ENCODE data around the gene FTMT.
"Not testable (repeated sequence)": the region's sequence is repeated elsewhere in the genome, so short reads cannot be mapped to it uniquely, and the experiment has no call there.

Gene FTMT

GRCh38 chr5:121851643-121852574 is at the start of gene FTMT:
Gene FTMT, plus strand, starts transcription at chr5:121851882. Its CDS starts 82 bp downstream, at chr5:121851964.
- DNase-seq (ENCODE audit: low read depth in 2 of 2) = no peak

DNA sequence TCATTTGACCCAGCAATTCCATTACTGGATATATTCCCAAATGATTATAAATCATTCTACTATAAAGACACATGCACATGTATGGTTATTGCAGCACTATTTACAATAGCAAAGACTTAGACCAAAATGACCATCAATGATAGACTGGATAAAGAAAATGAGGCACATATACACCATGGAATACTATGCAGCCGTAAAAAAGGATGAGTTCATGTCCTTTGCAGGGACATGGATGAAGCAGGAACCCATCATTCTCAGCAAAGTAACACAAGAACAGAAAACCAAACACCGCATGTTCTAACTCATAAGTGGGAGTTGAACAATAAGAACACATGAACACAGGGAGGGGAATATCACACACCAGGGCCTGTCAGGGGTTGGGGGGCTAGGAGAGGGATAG is 46.4 kb upstream of the FTMT start:
- DNase-seq (ENCODE audit: low read depth in 2 of 2) = not testable (repeated sequence)

- peak; percentile 13 for DNase-seq (ENCODE audit: low read depth in 2 of 2)
Measured at GRCh38 chr5:121805911-121806310, 45.8 kb upstream of the FTMT start.

DNA sequence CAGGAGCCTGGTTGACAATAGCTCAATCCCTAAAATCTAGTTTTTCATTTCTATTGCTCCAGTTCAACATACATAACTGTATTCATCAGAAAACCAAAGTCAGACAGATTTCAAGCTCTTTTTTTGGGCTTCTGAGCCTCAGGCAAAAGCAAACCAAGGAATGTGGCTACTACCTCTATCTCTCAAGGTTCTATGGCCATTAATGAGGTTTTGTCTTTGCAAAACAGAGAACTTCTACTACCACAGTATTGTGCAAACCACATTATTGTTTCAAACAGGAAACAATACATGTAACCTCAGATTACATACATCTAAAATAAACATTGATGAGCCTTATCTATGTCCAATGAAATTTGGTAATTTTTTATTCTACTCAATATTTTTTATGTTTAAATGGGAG is 35.5 kb upstream of the FTMT start:
- DNase-seq (ENCODE audit: low read depth in 2 of 2) = no peak

GRCh38 chr5:121819682-121820261 is 31.9 kb upstream of the FTMT start:
- DNase-seq (ENCODE audit: low read depth in 2 of 2) = no peak

- DNase-seq (ENCODE audit: low read depth in 2 of 2) = no peak
Measured at GRCh38 chr5:121833617-121834016, 18.1 kb upstream of the FTMT start.

DNA sequence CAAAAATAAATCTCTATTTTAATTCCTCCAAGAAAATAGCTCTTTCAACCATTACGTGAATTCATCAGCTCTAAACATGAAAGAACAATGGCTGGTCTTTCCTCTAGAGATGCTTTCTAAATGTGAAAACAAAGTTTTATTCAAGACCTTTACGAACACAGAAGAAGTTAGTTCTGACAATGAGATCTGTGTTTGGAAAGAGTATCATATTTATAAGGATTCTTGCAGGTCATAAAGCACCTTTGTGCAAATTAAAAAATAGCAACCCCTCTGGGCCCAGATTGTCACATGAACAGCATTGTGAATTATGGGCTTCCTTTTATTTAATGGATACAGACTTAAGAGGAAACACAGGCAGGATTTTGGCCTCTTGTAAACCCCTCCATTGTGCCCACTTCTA is 17.7 kb upstream of the FTMT start:
- no peak for DNase-seq (ENCODE audit: low read depth in 2 of 2)

GRCh38 chr5:121841892-121842291 is 9.8 kb upstream of the FTMT start:
- no peak for DNase-seq (ENCODE audit: low read depth in 2 of 2)

DNA sequence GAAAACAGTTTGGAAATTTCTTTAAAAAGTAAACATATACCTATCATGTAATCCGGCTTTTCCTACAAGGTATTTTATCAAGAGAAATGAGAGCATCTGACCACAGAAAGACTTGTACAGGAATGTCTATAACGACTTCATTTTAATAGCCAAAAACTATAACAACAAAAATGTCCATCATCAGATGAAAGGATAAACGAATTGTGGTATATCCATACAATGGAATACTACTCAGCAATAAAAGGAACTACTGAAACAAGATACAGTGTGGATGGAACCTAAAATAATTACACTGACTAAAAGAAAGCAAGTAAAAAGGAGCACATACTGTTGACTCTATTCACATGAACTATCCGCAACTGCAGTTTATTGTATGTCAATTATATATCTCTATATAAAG is 1.4 kb upstream of the FTMT start:
- no peak for DNase-seq (ENCODE audit: low read depth in 2 of 2)

DNA sequence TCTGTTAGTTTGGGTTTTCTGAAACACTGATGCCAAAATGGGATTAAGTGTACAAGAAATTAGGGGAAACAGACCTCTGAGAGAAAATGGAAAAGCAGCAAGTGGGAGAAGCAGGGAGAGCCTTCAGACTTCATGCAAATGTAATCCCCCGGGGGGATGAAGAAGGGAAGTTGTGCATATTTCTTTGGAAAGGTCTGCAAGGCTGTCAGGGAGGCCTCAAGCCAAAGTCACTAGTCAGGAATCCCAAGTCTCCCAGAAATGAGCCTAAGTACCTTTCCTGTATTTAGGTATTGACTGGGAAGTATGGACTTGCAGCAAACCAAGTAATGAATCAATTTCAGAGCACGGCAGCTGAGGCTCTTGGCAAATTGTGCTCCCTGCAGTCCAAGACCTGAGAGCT is 2.2 kb downstream of the FTMT start:
- no peak for DNase-seq (ENCODE audit: low read depth in 2 of 2)

GRCh38 chr5:121862801-121863200 is 11.1 kb downstream of the FTMT start:
- DNase-seq (ENCODE audit: low read depth in 2 of 2) = no peak

- no peak for DNase-seq (ENCODE audit: low read depth in 2 of 2)
Measured at GRCh38 chr5:121863753-121864285, 12.1 kb downstream of the FTMT start.

DNA sequence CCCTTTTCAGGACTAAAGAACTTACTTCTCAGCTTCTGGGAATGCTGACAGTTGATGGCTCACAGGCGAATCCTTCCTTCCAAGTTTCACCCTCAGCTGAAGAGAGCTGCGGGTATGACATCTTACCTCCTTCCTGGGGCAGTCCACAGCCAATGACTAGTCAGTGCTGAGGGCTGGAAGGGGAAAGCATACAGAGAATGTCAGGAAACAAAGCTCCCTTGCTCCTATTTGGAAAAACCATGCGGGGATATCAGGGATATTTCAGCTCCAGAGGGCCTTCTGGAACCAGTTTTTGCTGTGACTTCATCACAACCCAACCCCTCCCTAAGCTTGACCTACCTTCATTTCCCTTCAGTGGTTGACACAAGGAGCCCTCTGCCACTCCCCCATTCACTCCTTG is 15.7 kb downstream of the FTMT start:
- no peak for DNase-seq (ENCODE audit: low read depth in 2 of 2)

- no peak for DNase-seq (ENCODE audit: low read depth in 2 of 2)
Measured at GRCh38 chr5:121870489-121870888, 18.8 kb downstream of the FTMT start.

DNA sequence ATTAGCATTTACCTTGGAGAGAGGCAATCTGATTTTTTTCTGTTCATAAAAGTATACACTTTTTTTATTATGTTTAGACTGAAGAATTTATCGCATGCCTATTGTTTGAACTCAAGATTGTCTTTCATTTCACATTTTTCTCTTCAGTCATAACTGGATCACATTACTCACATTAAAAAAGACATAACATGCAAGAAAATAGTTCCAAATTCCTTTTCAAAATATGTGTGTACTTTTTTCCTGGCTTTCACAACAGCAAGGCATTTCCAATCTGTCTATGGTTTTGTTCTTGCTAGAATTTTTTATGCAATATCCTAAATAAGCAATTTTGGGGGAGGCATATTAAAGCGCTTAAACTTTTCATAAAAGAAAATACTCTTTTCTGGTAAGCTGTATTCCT is 21.2 kb downstream of the FTMT start:
- DNase-seq (ENCODE audit: low read depth in 2 of 2) = no peak

GRCh38 chr5:121873409-121873808 is 21.7 kb downstream of the FTMT start:
- DNase-seq (ENCODE audit: low read depth in 2 of 2) = no peak

DNA sequence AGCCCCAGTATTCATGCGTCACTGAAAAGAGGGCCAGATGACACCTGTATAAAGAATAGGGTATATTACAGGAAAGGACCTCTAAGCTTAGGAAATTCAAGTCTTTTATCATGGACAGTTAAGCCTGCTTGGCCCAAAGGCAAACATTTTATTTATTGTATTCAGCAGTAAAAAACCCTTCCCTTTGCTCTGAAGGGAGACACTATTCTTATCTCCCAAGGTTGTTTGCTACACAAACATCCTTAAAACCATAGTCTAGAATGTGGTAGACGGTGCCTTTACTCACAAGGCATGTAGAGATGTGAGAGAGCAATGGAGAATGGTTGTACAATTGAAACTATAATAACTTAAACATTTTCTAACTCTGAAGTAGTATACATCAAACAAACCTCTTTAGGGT is 33.9 kb downstream of the FTMT start:
- DNase-seq (ENCODE audit: low read depth in 2 of 2) = no peak

DNA sequence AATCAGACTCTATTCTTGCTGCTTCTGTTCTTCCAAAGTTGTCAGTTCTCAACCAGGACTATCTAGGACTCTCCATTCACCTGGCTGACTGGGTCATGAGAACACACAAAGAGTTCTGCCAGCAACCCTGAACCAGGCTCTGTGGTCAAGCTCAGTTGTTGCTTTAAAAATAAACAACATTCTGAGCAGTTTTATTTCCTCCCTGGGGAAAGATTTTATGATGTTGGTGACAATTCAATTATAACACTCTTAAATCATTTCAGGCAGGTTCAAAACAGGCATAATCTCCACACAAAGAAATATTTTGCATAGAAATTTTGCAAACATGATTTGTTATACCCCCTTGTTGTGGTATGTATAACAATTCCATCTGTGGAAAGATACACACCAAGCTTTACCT is 36.0 kb downstream of the FTMT start:
- DNase-seq (ENCODE audit: low read depth in 2 of 2) = no peak

- no peak for DNase-seq (ENCODE audit: low read depth in 2 of 2)
Measured at GRCh38 chr5:121890297-121890858, 38.7 kb downstream of the FTMT start.

DNA sequence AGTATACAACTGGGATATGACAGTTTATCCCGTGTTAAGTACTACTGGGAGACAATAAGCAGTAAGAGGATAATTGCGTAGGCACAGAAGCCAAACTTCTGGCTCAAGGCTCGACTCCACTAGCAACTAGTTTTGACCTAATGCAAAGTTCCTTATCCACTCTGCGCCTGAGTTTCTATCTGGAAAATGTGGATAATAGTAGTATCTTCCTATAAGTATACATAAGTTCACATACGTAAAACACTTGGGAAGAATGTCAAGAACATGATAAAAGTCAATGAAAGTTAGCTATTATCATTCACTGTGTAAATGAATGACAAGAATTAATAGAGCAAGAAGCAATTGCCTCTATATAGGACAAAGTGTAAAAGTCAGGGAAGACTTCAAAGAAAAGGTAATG is 45.7 kb downstream of the FTMT start:
- no peak for DNase-seq (ENCODE audit: low read depth in 2 of 2)

DNA sequence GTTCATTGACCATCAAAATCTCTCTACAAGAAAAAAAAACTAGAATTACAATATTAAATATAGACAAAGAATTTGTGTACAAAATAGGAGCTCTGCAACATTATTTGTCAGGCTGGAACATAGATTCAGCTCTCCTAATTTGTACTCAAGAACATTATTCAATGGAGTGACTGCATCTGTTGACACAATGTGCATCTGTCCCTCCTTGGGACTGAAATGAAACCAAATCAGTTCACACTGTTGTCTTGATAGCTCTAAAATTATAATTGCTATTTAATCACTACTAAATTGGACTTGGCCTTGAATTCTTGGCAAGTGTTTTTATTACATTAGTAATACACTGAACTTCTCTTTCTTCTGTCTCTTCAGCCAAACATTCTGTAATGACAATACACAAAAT is 47.7 kb downstream of the FTMT start:
- no peak for DNase-seq (ENCODE audit: low read depth in 2 of 2)

Measured in fibroblast of skin of left biceps (primary cell).